ENCODE measurements around the gene TMEM101.
"Not testable (repeated sequence)": the region's sequence is repeated elsewhere in the genome, so short reads cannot be mapped to it uniquely, and the experiment has no call there.

TMEM101 gene

GRCh38 chr17:43974382-43975266, 40.1 kb downstream of the TMEM101 start:
- DNase-seq: no peak

DNA sequence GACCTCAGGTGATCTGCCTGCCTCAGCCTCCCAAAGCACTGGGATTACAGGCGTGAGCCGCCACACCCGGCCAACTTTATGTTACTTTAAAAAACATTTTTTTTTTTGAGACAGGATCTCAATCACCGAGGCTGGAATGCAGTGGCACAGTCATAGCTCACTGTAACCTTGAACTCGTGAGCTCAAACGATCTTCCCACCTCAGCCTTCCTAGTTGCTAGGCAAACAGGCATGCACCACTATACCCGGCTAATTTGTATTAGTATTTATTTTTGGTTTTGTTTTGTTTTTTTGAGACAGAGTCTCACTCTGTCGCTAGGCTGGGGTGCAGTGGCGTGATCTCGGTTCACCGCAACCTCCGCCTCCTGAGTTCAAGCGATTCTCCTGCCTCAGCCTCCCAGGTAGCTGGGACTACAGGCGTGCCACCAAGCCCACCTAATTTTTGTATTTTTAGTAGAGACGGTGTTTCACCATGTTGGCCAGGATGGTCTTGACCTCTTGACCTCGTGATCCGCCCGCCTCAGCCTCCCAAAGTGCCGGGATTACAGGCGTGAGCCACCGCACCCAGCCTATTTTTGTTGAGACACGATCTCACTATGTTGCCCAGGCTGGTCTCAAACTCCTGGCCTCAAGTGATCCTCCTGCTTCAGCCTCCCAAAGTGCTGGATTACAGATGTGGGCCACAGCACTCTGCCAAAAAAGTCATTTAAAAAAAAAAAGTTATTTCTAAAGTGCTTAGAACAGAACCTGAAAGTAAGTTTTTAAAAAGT, 42.1 kb downstream of the TMEM101 start:
- not testable (repeated sequence) for DNase-seq

GRCh38 chr17:43971436-43971835, 43.3 kb downstream of the TMEM101 start:
- not testable (repeated sequence) for DNase-seq

GRCh38 chr17:43970366-43970765, 44.4 kb downstream of the TMEM101 start:
- no peak for DNase-seq

- DNase-seq: no peak
Measured at GRCh38 chr17:43967251-43967875, 47.4 kb downstream of the TMEM101 start.

- no peak for DNase-seq
Measured at GRCh38 chr17:43966276-43966675, 48.5 kb downstream of the TMEM101 start.

- no peak for DNase-seq
Measured at GRCh38 chr17:43962479-43962878, 52.3 kb downstream of the TMEM101 start.

DNA sequence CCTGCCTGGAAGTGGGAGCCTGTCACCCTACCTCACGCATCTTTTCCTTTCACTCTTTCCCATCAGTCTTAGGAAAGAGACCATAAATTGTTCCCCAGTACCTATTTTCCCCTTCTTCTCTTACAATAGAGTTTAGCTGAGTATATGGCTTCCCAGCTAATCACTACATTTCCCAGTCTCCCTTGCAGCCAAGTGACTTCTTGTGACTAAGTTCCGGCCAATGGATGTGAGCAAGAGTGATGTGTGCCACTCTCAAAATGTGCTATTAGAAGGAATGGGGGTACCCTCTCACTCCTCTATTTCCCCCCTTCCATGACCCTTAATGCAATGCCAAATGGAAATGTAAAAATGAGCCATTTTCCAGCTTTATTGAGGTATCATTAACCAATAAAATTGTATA, 52.8 kb downstream of the TMEM101 start:
- DNase-seq: no peak

- not testable (repeated sequence) for DNase-seq
Measured at GRCh38 chr17:43961292-43961691, 53.5 kb downstream of the TMEM101 start.

Data from activated gamma-delta T cell treated with Interleukin-2 at 50 U/mL for 16 hours (primary cell).